HG02759 (cell line): ENCODE data around the gene ZNF106.

Source experiments
- ATAC-seq: cut with Tn5 transposase; IDR thresholded peaks from one replicate; pipeline ENCODE4 v1.9.1; 2021; ENCODE audit warnings: mild to moderate bottlenecking, moderate library complexity; ENCODE audit not compliant: unreplicated experiment

The ZNF106 gene

GRCh38 chr15:42373274-42373673, 117.7 kb downstream of the ZNF106 start:
- ATAC-seq: no peak

- no peak for ATAC-seq
Observed at GRCh38 chr15:42371096-42371495, 119.8 kb downstream of the ZNF106 start.

- no peak for ATAC-seq
Observed at GRCh38 chr15:42368096-42368495, 122.8 kb downstream of the ZNF106 start.

- ATAC-seq: no peak
Observed at GRCh38 chr15:42367041-42367440, 123.9 kb downstream of the ZNF106 start.

- no peak for ATAC-seq
Observed at GRCh38 chr15:42365921-42366550, 124.9 kb downstream of the ZNF106 start.

GRCh38 chr15:42364529-42364928, 126.4 kb downstream of the ZNF106 start:
- no peak for ATAC-seq

- no peak for ATAC-seq
Observed at GRCh38 chr15:42363942-42364341, 127.0 kb downstream of the ZNF106 start.

GRCh38 chr15:42363487-42363886, 127.5 kb downstream of the ZNF106 start:
- no peak for ATAC-seq
